HepG2 (cell line): ENCODE data around the gene GPX2. TPM values are rescaled to one million over a fixed set of nuclear protein-coding genes. Genes with fewer than 3 reads are reported as not detected.

ENCODE experiments used
- AGO1 ChIP-seq: fragments of 200-400 bp; formaldehyde crosslinking; IDR thresholded peaks from 2 replicates; pipeline ENCODE4 v1.6.1; 2017; ENCODE audit warnings: mild to moderate bottlenecking, low read depth, low read length, moderate library complexity; ENCODE audit not compliant: poor library complexity, severe bottlenecking
- AKAP8 ChIP-seq: sonication (generic); formaldehyde crosslinking; IDR thresholded peaks from 2 replicates; pipeline ENCODE4 v1.5.1; 2020; ENCODE audit warnings: mild to moderate bottlenecking, missing genetic modification reagents
- HCFC1 ChIP-seq: fragments of 150-350 bp; IDR thresholded peaks from 2 replicates; pipeline ENCODE4 v1.6.1; 2014; ENCODE audit warnings: low read depth, low read length
- HNRNPL ChIP-seq: fragments of 200-400 bp; formaldehyde crosslinking; IDR thresholded peaks from 2 replicates; pipeline ENCODE4 v1.6.1; 2017; ENCODE audit warnings: mild to moderate bottlenecking, low read depth, low read length
- JARID2 ChIP-seq: sonication (generic); formaldehyde crosslinking; IDR thresholded peaks from 2 replicates; pipeline ENCODE4 v1.8.1; 2023; ENCODE audit warnings: missing genetic modification reagents, inconsistent platforms; ENCODE audit not compliant: insufficient replicate concordance
- NFKB2 ChIP-seq: sonication (generic); formaldehyde crosslinking; IDR thresholded peaks from 2 replicates; pipeline ENCODE4 v1.4.0; 2020; ENCODE audit warnings: missing genetic modification reagents, borderline replicate concordance
- NR0B2 ChIP-seq: sonication (generic); formaldehyde crosslinking; IDR thresholded peaks from 2 replicates; pipeline ENCODE4 v1.4.0; 2020; ENCODE audit warnings: mild to moderate bottlenecking, missing genetic modification reagents
- RBM39 ChIP-seq: fragments of 200-400 bp; formaldehyde crosslinking; IDR thresholded peaks from one replicate; pipeline ENCODE4 v1.6.1; 2018; ENCODE audit warnings: antibody characterized with exemption, mild to moderate bottlenecking, low read depth, low read length; ENCODE audit not compliant: poor library complexity, severe bottlenecking
- SALL2 ChIP-seq: sonication (generic); formaldehyde crosslinking; IDR thresholded peaks from 2 replicates; pipeline ENCODE4 v1.8.1; 2023; ENCODE audit warnings: mild to moderate bottlenecking, missing genetic modification reagents, inconsistent platforms
- SSRP1 ChIP-seq: IDR thresholded peaks from 2 replicates; pipeline ENCODE4 v1.6.1; 2016; ENCODE audit warnings: control low read depth
- TFDP2 ChIP-seq: sonication (generic); formaldehyde crosslinking; IDR thresholded peaks from 2 replicates; pipeline ENCODE4 v1.4.0; 2020; ENCODE audit warnings: missing genetic modification reagents
- TMF1 ChIP-seq: sonication (generic); formaldehyde crosslinking; IDR thresholded peaks from 2 replicates; pipeline ENCODE4 v1.8.1; 2022; ENCODE audit warnings: low read depth, missing genetic modification reagents
- ZFP41 ChIP-seq: sonication (generic); formaldehyde crosslinking; IDR thresholded peaks from 2 replicates; pipeline ENCODE4 v1.4.0; 2020; ENCODE audit warnings: mild to moderate bottlenecking, missing genetic modification reagents, borderline replicate concordance
- ZNF331 ChIP-seq: sonication (generic); formaldehyde crosslinking; IDR thresholded peaks from 2 replicates; pipeline ENCODE4 v1.4.0; 2020; ENCODE audit warnings: missing genetic modification reagents
- ZNF652 ChIP-seq: IDR thresholded peaks from 2 replicates; pipeline ENCODE4 v1.6.1; 2016; ENCODE audit warnings: low read depth, borderline replicate concordance
- ZNF772 ChIP-seq: sonication (generic); formaldehyde crosslinking; IDR thresholded peaks from 2 replicates; pipeline ENCODE4 v1.5.0; 2020; ENCODE audit warnings: mild to moderate bottlenecking, missing genetic modification reagents
- ZNF788 ChIP-seq: sonication (generic); formaldehyde crosslinking; IDR thresholded peaks from 2 replicates; pipeline ENCODE4 v1.5.0; 2020; ENCODE audit warnings: mild to moderate bottlenecking, missing genetic modification reagents, borderline replicate concordance
- ZSCAN5A ChIP-seq: sonication (generic); formaldehyde crosslinking; IDR thresholded peaks from 2 replicates; pipeline ENCODE4 v1.8.0; 2022; ENCODE audit warnings: mild to moderate bottlenecking, missing genetic modification reagents, borderline replicate concordance
- polyA plus RNA-seq, 8 experiments: library from polyadenylated mRNA; depleted of rRNA in 3 of 8; stranded (reverse) in 7 of 8; unstranded in 1 of 8; fragments of >200 nt; fragmentation: Illumina TruSeq in 4 of 8; extraction: Trizol in 4 of 8; gene quantifications; 2 replicates each; pipeline versions ENCODE4 v1.2.1 to v1.2.3, GENCODE V29; 2011 to 2016; ENCODE audit warnings: low read depth in 4 of 8, missing spikeins in 1 of 8, mixed read lengths in 1 of 8; ENCODE audit not compliant: insufficient read depth in 1 of 8
- total RNA-seq, 5 experiments: library from RNA; depleted of rRNA; stranded (reverse); fragments of >200 nt; fragmentation: Illumina TruSeq; extraction: Trizol; gene quantifications; 2 replicates each; pipeline ENCODE4 v1.2.3, GENCODE V29; 2016; ENCODE audit warnings: low read depth in 1 of 5
- TF ChIP-seq, protein P1 (sequence below): IDR thresholded peaks from 2 replicates; pipeline ENCODE4 v1.6.1; 2016; ENCODE audit warnings: missing biosample characterization, missing genetic modification reagents, low read depth
- TF ChIP-seq, protein P2 (sequence below): sonication (generic); formaldehyde crosslinking; IDR thresholded peaks from 2 replicates; pipeline ENCODE4 v1.4.0; 2020; ENCODE audit warnings: missing genetic modification reagents, borderline replicate concordance
- TF ChIP-seq, protein P3 (sequence below): sonication (generic); formaldehyde crosslinking; IDR thresholded peaks from 2 replicates; pipeline ENCODE4 v1.8.0; 2022; ENCODE audit warnings: mild to moderate bottlenecking, missing genetic modification reagents, moderate library complexity

GPX2 gene
- total and polyA plus RNA-seq, 2 of the 13 experiments (the other 11 are each of a cell fraction or from before 2014, with no cell fraction given) = 526 to 674 TPM

GRCh38 chr14:64986648-64987437 is 44.3 kb upstream of the GPX2 start, which contains the start of gene FNTB (continued):
- TF ChIP-seq ZFP41 (CRISPR knock-in tag) (no peak; the same call in 1 of the 2 replicates), ZNF772 (CRISPR knock-in tag) (peak; percentile 68), SSRP1 (CRISPR knock-in tag) (0 out of 2 replicates have a peak, but pooled peaks have one; percentile 15), ZNF652 (CRISPR knock-in tag) (peak; percentile 54), RBM39 (peak; percentile 71), SALL2 (CRISPR knock-in tag) (peak; percentile 18; the same call in 1 of the 2 replicates), HCFC1 (peak; percentile 93), AKAP8 (CRISPR knock-in tag) (peak; percentile 47), JARID2 (CRISPR knock-in tag) (no peak), ZNF788 (CRISPR knock-in tag) (no peak; the same call in 1 of the 2 replicates), NFKB2 (CRISPR knock-in tag) (no peak; the same call in 1 of the 2 replicates), NR0B2 (peak; percentile 62; the same call in 1 of the 2 replicates), TMF1 (CRISPR knock-in tag) (no peak; the same call in 1 of the 2 replicates), ZSCAN5A (peak; percentile 77; the same call in 1 of the 2 replicates), AGO1 (no peak), TFDP2 (CRISPR knock-in tag) (peak; percentile 92), HNRNPL (peak; percentile 78; the same call in 1 of the 2 replicates), ZNF331 (CRISPR knock-in tag) (peak; percentile 64)
- TF ChIP-seq, protein P1, sequence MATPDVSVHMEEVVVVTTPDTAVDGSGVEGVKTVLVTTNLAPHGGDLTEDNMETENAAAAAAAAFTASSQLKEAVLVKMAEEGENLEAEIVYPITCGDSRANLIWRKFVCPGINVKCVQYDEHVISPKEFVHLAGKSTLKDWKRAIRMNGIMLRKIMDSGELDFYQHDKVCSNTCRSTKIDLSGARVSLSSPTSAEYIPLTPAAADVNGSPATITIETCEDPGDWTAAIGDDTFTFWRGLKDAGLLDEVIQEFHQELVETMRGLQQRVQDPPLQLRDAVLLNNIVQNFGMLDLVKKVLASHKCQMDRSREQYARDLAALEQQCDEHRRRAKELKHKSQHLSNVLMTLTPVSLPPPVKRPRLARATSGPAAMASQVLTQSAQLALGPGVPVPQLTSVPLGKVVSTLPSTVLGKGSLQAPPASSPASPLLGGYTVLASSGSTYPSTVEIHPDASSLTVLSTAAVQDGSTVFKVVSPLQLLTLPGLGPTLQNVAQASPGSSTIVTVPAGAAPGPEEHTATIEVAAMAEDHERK (CRISPR knock-in tag) = 0 out of 2 replicates have a peak, but pooled peaks have one; percentile 37
- TF ChIP-seq, protein P2, sequence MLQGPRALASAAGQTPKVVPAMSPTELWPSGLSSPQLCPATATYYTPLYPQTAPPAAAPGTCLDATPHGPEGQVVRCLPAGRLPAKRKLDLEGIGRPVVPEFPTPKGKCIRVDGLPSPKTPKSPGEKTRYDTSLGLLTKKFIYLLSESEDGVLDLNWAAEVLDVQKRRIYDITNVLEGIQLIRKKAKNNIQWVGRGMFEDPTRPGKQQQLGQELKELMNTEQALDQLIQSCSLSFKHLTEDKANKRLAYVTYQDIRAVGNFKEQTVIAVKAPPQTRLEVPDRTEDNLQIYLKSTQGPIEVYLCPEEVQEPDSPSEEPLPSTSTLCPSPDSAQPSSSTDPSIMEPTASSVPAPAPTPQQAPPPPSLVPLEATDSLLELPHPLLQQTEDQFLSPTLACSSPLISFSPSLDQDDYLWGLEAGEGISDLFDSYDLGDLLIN (CRISPR knock-in tag) = no peak
- TF ChIP-seq, protein P3, sequence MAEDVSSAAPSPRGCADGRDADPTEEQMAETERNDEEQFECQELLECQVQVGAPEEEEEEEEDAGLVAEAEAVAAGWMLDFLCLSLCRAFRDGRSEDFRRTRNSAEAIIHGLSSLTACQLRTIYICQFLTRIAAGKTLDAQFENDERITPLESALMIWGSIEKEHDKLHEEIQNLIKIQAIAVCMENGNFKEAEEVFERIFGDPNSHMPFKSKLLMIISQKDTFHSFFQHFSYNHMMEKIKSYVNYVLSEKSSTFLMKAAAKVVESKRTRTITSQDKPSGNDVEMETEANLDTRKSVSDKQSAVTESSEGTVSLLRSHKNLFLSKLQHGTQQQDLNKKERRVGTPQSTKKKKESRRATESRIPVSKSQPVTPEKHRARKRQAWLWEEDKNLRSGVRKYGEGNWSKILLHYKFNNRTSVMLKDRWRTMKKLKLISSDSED (CRISPR knock-in tag) = no peak
